HG03095 (cell line): ENCODE measurements around the gene NSMCE1.
"Not testable (repeated sequence)": the region's sequence is repeated elsewhere in the genome, so short reads cannot be mapped to it uniquely, and the experiment has no call there.

Experiments
- ATAC-seq: cut with Tn5 transposase; IDR thresholded peaks from one replicate; pipeline ENCODE4 v1.9.1; 2021; ENCODE audit warnings: moderate library complexity; ENCODE audit not compliant: unreplicated experiment

Gene NSMCE1

GRCh38 chr16:27220527-27220926 is 48.0 kb downstream of the NSMCE1 start:
- no peak for ATAC-seq

DNA sequence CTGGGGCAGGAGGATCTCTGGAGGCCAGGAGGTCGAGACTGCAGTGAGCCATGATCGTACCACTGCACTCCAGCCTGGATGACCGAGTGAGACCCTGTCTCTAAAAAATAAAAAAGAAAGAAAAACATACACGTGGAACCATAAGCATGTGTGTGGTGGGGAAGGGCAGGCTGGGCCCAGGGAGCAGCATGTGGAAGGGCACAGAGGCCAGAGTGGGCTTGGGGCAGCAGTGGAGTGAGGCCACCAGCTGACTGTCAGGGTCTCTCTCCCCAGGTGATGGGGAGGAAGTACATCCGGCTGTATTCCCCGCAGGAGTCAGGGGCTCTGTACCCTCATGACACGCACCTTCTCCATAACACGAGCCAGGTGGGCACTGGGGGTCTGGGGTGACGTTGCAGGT is 48.5 kb downstream of the NSMCE1 start:
- ATAC-seq, result no peak

DNA sequence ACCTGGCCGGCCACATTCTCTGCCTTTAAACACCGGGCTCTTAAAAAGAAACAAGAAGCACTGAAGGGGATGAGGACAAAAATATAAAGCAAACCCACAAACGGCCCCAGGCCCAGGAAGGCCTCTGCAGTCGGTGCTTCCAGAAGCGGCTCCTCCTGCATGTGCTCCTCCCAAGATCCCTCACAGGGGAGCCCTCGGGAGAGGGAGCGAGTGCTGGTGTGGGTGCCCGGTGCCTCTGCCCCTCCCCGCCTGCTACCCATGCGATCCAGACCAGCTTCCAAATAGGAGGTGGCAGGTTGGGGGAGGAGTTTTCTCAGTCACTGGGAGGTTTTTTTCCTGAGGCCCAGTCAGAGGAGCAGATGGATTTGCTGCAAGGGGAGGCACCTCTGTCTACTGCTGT is 49.4 kb downstream of the NSMCE1 start:
- ATAC-seq, result no peak

DNA sequence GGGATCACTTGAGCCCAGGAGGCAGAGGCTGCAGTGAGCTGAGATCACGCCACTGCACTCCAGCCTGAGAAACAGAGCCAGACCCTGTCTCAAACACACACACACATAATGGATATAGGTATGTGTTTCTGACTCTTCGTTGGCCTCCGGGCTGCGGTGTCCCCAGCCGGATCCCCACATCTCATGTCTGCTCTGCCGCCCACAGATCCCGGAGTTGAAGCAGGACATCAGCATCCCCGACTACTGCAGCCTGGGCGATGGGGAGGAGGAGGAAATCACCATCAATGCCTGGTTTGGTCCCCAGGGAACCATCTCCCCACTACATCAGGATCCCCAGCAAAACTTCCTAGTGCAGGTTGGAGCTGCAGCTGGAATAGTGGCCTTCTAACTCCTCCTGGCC is 49.8 kb downstream of the NSMCE1 start:
- ATAC-seq, result no peak

DNA sequence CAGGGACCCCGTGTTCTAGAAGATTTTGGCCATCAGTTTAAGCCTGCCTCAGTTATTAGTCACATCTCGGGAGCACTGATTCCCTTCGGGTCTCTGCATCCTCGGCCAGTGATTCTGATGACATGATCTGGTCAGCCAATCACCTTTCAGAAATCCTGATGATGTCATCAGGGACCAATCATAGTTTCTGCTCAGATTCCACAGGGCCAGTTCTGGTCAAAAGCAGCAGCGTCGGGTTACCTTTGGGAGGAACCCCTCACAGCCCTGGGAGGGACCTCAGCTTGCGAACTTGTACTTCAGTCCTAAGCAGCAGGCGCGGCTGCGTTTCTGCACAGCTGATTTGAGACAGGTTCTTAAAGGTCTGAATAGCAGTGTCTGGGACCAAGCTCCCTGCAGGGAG is 51.3 kb downstream of the NSMCE1 start:
- no peak for ATAC-seq

GRCh38 chr16:27216297-27216885 is 52.2 kb downstream of the NSMCE1 start:
- no peak for ATAC-seq

DNA sequence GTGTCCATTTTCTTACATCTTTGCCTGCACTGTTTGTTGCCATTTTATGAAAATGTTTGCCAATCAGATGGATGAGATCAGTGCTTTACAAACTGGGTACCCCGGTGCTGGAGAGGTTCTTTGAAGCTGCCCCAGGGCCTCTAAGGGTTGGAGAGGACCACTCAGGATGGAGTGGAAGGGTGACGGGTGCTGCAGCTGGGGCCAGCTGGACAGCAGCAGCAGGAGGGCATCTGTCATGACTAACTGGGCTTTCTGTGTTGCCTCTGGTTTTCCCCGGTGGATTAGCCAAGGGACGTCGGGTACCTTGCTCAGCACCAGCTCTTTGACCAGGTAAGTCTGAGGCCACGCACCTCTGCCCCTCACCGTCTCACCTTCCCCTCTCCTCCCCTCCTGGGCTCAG is 52.9 kb downstream of the NSMCE1 start:
- no peak for ATAC-seq

DNA sequence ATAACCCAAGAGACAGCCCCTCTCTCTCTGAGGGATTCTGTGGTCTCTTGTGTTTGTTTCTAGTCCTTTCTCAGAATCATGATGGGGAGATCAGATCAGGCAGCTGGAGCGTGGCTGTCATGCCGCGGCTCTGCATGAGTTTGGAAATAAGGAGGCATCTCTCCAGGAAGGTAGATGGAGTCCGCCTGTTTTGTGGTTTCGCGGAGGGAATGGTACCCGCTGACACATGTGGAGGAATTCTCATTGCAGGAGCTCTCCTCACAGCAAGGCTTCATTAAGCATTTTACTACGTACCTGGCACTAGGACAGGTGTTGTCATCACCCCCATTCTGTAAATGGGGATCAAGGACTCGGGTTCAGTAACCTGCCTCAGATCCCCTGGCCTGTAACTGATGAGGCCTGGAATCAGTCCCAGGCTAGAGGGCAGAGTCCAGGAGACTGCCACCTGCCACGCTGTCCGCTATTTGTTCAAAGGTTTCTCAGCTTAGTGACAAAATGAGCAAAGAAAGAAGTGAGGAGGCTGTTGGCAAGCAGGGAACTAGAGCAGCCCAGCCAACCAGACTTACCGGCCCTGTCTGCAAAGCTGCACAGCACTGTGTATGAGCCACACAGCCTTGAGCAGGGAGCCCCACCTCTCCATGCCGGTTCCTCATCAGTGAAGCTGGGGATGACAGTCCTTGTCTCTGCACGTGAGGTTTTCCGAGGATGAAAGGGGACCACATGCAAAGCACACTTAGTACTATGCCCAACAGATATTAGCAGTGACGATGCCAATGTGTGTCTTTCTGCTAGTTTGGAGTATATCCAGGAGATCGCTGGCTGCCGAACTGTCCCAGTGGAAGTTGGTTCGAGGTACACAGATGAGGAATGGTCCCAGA is 54.2 kb downstream of the NSMCE1 start:
- no peak for ATAC-seq

GRCh38 chr16:27211026-27211425 is 57.5 kb downstream of the NSMCE1 start:
- ATAC-seq, result no peak

DNA sequence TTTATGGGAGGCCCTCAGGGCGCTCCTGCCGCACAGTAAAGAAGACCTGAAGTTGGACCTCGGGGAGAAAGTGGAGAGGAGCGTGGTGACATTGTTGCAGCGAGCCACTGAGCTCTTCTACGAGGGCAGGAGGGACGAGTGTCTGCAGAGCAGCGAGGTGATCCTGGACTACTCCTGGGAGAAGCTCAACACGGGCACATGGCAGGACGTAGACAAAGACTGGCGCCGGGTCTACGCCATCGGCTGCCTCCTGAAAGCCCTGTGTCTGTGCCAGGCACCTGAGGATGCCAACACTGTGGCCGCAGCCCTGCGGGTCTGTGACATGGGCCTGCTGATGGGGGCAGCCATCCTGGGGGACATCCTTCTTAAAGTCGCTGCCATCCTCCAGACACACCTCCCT is 58.4 kb downstream of the NSMCE1 start:
- ATAC-seq, result no peak

DNA sequence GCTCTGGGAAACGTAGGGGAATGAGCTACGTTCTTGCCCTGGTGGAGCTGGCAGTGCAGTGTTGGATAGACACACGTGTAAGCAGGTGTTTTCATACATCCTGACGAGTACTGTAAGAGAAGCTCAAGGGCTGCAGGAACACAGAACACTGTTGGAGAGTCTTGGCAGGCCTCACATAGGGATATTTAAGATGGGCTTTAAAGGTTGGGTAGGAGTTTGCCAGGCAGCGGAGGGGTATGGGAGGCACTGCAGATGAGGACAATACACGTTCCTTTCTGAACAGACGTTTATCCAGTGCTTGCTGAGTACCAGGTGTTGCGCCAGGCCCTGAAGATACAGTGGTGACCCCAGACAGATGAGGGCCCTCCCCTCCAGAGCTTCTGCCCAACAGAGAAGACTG is 59.0 kb downstream of the NSMCE1 start:
- ATAC-seq, result no peak

- ATAC-seq, result no peak
Observed at GRCh38 chr16:27208796-27209195, 59.8 kb downstream of the NSMCE1 start.

GRCh38 chr16:27208081-27208680 is 60.4 kb downstream of the NSMCE1 start:
- ATAC-seq, result no peak

DNA sequence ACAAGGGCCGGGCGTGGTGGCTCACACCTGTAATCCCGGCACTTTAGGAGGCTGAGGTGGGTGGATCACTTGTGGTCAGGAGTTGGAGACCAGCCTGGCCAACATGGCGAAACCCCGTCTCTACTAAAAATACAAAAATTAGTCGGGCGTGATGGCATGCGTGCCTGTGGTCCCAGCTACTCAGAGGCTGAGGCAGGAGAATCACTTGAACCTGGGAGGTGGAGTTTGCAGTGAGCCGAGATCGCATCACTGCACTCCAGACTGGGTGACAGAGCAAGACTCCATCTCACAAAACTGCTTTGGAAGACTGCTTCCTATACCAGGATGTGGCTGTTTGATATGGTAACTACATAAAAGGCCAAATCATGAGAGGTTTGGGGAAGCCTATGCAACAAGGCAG is 61.5 kb downstream of the NSMCE1 start:
- not testable (repeated sequence) for ATAC-seq

DNA sequence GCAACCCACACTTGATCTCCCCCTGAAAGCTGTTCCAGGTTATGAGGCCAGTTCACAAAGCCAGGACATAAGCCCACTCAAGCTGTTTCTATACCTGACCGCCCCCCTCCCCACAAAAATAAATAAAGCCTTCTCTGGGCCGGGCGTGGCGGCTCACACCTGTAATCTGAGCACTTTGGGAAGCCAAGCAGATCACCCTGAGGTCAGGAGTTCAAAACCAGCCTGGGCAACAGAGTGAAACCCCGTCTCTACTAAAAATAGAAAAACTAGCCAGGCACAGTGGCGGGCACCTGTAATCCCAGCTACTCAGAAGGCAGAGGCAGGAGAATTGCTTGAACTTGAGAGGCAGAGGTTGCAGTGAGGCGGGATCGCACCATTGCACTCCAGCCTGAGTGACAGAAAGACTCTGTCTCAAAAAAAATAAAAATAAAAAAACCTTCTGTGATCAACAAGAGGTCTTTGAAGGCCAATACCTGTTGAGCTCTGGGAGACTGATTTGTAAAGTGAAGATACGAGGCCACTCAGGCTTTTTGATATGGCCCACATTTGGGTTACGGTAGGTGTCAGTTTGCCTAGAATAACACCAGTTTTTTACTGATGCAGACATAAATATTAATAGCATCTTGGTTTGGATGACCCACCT is 63.0 kb downstream of the NSMCE1 start:
- ATAC-seq, result no peak

DNA sequence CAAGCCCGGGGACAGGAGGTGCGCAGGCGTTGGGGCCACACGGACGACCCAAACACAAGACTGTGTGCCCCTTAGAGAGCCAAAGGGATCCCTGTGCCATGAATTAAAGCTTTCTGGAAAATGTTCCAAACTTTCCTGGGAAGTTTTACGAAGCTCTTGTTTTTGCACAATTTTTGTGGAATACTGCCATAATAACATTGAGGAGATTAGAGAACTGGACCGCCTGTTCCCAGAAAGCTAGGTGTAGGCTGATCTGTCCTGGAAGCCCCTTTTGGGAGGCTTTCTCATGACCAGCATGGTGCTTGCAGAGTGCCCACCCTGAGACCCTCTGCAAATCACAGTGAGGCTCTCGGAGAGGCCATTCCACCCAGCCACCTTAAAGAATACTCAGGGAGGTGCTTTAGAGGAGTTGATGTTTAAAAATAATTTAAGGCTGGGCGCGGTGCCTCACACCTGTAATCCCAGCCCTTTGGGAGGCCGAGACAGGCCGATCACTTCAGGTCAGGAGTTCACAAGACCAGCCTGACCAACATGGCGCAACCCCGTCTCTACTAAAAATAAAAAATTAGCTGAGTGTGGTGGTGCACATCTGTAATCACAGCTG is 64.2 kb downstream of the NSMCE1 start:
- no peak for ATAC-seq

- peak; percentile 84 for ATAC-seq
Observed at GRCh38 chr16:27203507-27204311, 64.9 kb downstream of the NSMCE1 start, which contains the start of gene KDM8. TSS of gene KDM8 (plus strand) at chr16:27203526. CDS start at chr16:27210124, 6,598 bp downstream.

GRCh38 chr16:27202923-27203506 is 65.6 kb downstream of the NSMCE1 start:
- peak; percentile 50 for ATAC-seq

DNA sequence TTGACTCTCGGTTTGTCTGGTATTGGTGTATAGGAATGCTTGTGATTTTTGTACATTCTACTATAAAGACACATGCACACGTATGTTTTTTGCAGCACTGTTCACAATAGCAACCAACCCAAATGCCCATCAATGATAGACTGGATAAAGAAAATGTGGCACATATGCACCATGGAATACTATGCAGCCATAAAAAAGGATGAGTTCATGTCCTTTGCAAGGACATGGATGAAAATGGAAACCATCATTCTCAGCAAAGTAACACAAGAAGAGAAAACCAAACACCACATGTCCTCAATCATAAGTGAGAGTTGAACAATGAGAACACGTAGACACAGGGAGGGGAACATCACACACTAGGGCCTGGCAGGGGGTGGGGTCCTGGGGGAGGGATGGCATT is 67.7 kb downstream of the NSMCE1 start:
- not testable (repeated sequence) for ATAC-seq

DNA sequence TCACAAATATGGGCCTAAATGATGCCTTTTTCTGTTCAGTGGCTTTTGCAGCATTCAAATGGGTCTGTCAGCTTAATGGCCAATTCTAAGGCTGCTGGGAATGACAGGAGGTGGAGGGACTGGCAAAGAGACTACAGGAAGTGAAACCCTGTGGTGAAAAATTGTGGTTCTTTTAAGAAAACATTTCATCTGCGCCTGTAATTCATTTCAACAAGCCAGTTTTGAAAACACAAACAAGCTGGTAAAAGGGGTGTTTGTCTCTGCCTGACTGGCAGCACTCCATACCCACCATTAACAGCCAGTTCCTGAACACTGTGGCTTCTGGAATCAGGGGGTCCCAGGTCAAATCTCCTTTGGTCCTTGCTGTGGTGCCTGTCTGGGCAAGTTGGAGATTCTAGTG is 68.8 kb downstream of the NSMCE1 start:
- ATAC-seq, result no peak
